SU-DHL-6 (cell line): Measurements from ENCODE around the gene BIRC5.

Experiments
- H2AFZ ChIP-seq: fragments of 200-600 bp; sonication (generic); 2 replicates; pipeline ENCODE4 v1.6.1; 2014; ENCODE audit warnings: low read depth, mild to moderate bottlenecking, moderate library complexity, mixed read lengths, antibody characterized with exemption, low read length; ENCODE audit not compliant: severe bottlenecking
- H3F3A ChIP-seq: fragments of 200-600 bp; shearing (Covaris generic); 2 replicates; pipeline ENCODE4 v1.6.0; 2016; ENCODE audit warnings: antibody characterized with exemption, mild to moderate bottlenecking; ENCODE audit not compliant: insufficient read depth
- H3K27ac ChIP-seq: fragments of 200-600 bp; sonication (generic); 2 replicates; pipeline ENCODE4 v1.5.1; 2016; ENCODE audit warnings: low read depth, mild to moderate bottlenecking, low read length, moderate library complexity, mixed read lengths
- H3K27me3 ChIP-seq: fragments of 200-600 bp; sonication (generic), shearing (Covaris generic); 2 replicates; pipeline ENCODE4 v1.6.0; 2014; ENCODE audit warnings: mild to moderate bottlenecking, low read length
- H3K36me3 ChIP-seq: fragments of 200-600 bp; sonication (generic); 2 replicates; pipeline ENCODE4 v1.6.1; 2014; ENCODE audit warnings: mild to moderate bottlenecking, low read length, mixed read lengths
- H3K4me2 ChIP-seq: fragments of 300-600, 200-600 bp; shearing (Covaris generic), sonication (generic); 2 replicates; pipeline ENCODE4 v1.6.0; 2014; ENCODE audit warnings: low read length, low read depth, mild to moderate bottlenecking; ENCODE audit not compliant: poor library complexity, severe bottlenecking
- H3K4me3 ChIP-seq: fragments of 200-600 bp; sonication (generic); 2 replicates; pipeline ENCODE4 v1.5.1; 2014; ENCODE audit warnings: antibody characterized with exemption, low read length, mild to moderate bottlenecking, mixed read lengths; ENCODE audit not compliant: insufficient read depth, poor library complexity, severe bottlenecking
- H3K79me2 ChIP-seq: fragments of 200-600 bp; sonication (generic); 2 replicates; pipeline ENCODE4 v1.6.1; 2014; ENCODE audit warnings: mild to moderate bottlenecking, low read length, moderate library complexity; ENCODE audit not compliant: insufficient read depth
- H3K9ac ChIP-seq: fragments of 200-600 bp; sonication (generic); 2 replicates; pipeline ENCODE4 v1.7.0; 2014; ENCODE audit warnings: mild to moderate bottlenecking, low read length
- H3K9me2 ChIP-seq: fragments of 200-600 bp; sonication (generic); replicated peaks from 2 replicates; pipeline ENCODE4 v1.6.1; 2014; ENCODE audit warnings: low read length; ENCODE audit not compliant: insufficient read depth
- H3K9me3 ChIP-seq: fragments of 200-600 bp; sonication (generic); 2 replicates; pipeline ENCODE4 v1.6.1; 2014; ENCODE audit warnings: low read length, mixed read lengths; ENCODE audit not compliant: insufficient read depth
- H4K20me1 ChIP-seq: fragments of 200-600 bp; sonication (generic); 2 replicates; pipeline ENCODE4 v1.6.1; 2014; ENCODE audit warnings: low read depth, mild to moderate bottlenecking, antibody characterized with exemption, low read length, moderate library complexity, mixed read lengths
- CTCF ChIP-seq: fragments of 200-600 bp; sonication (generic); IDR thresholded peaks from one replicate; pipeline ENCODE4 v1.5.1; 2017; ENCODE audit warnings: antibody characterized with exemption, mild to moderate bottlenecking, low read length, moderate library complexity; ENCODE audit not compliant: insufficient read depth, poor library complexity, severe bottlenecking
- EZH2phosphoT487 ChIP-seq: fragments of 200-600 bp; sonication (generic), shearing (Covaris generic); conservative IDR thresholded peaks from 2 replicates; pipeline ENCODE4 v1.6.1; 2018; ENCODE audit warnings: mild to moderate bottlenecking, antibody characterized with exemption, low read length, moderate library complexity, mixed read lengths

The BIRC5 gene

GRCh38 chr17:78172249-78173051 is 41.6 kb upstream of the BIRC5 start:
- H3K9me2 ChIP-seq: no peaks in the 10 kb centered on the region
- H3K79me2 ChIP-seq: peaks cover 31% of the 10 kb centered on the region
- no peaks in the 10 kb centered on the region for H3K27me3 ChIP-seq
- H3K4me3 ChIP-seq: no peak overlapping the region
- TF ChIP-seq EZH2phosphoT487: no peak
- TF ChIP-seq CTCF: no peak
- H3K9me3 ChIP-seq: no peaks in the 10 kb centered on the region
- H3K4me2 ChIP-seq: no peak overlapping the region
- peak overlapping the region; percentile 47 for H3K27ac ChIP-seq
- no peak overlapping the region for H3K9ac ChIP-seq
- H3F3A ChIP-seq: peaks cover 56% of the 10 kb centered on the region
- no peaks in the 10 kb centered on the region; the same call in 1 of the 2 replicates for H4K20me1 ChIP-seq
- H3K36me3 ChIP-seq: no peaks in the 10 kb centered on the region
- no peak overlapping the region for H2AFZ ChIP-seq

- H3K27ac ChIP-seq: peak overlapping the region; percentile 47
- H3K9me3 ChIP-seq: no peaks in the 10 kb centered on the region
- H3K36me3 ChIP-seq: no peaks in the 10 kb centered on the region
- H4K20me1 ChIP-seq: no peaks in the 10 kb centered on the region; the same call in 1 of the 2 replicates
- peaks cover 56% of the 10 kb centered on the region for H3F3A ChIP-seq
- H3K79me2 ChIP-seq: peaks cover 27% of the 10 kb centered on the region
- H3K4me2 ChIP-seq: no peak overlapping the region
- H3K9ac ChIP-seq: no peak overlapping the region
- no peak overlapping the region for H2AFZ ChIP-seq
- TF ChIP-seq EZH2phosphoT487 (no peak), CTCF (no peak)
- no peaks in the 10 kb centered on the region for H3K9me2 ChIP-seq
- H3K27me3 ChIP-seq: no peaks in the 10 kb centered on the region
- H3K4me3 ChIP-seq: no peak overlapping the region
Measured at GRCh38 chr17:78173097-78173715, 40.8 kb upstream of the BIRC5 start.

- TF ChIP-seq EZH2phosphoT487 (no peak), CTCF (no peak)
- H3K9ac ChIP-seq: peak overlapping the region; percentile 8; the same call in 1 of the 2 replicates
- H3K27ac ChIP-seq: peak overlapping the region; percentile 47
- no peak overlapping the region for H3K4me2 ChIP-seq
- no peaks in the 10 kb centered on the region for H3K9me3 ChIP-seq
- H2AFZ ChIP-seq: no peak overlapping the region
- H3K36me3 ChIP-seq: no peaks in the 10 kb centered on the region
- H4K20me1 ChIP-seq: no peaks in the 10 kb centered on the region; the same call in 1 of the 2 replicates
- peaks cover 18% of the 10 kb centered on the region for H3K79me2 ChIP-seq
- no peaks in the 10 kb centered on the region for H3K9me2 ChIP-seq
- H3F3A ChIP-seq: peaks cover 53% of the 10 kb centered on the region
- H3K4me3 ChIP-seq: no peak overlapping the region
- H3K27me3 ChIP-seq: no peaks in the 10 kb centered on the region
Measured at GRCh38 chr17:78174346-78174869, 39.6 kb upstream of the BIRC5 start.
